Activated CD8-positive, alpha-beta memory T cell treated with anti-CD3 and anti-CD28 coated beads, Interleukin-2, amount 50 U/mL, for 1 hour (primary cell): ENCODE measurements around the gene SMAD1.
"Not testable (repeated sequence)": the region's sequence is repeated elsewhere in the genome, so short reads cannot be mapped to it uniquely, and the experiment has no call there.

ENCODE experiments used
- DNase-seq: peaks from one replicate; pipeline ENCODE4 v3.0.0-alpha.2; 2020; ENCODE audit errors: extremely low read depth

The SMAD1 gene

DNA sequence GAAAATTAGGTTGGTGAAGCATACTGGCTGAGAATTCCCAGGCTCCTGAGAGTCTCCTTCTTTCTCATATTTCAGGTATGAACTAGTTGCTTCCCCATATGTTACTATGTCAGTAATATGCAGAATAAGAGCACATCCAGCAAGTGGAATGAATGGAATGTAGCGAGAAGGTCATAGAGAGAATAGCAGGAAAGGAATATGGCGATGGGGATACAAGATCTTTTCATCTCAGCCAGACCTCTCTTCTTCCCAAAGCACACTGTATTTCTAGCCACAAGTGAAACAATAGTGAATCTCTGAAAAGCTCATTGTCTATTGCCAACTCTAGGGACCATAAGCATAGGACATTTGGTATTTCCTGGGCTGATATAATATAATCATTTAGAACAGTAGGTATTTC is 82.9 kb downstream of the SMAD1 start:
- DNase-seq, result no peak

DNA sequence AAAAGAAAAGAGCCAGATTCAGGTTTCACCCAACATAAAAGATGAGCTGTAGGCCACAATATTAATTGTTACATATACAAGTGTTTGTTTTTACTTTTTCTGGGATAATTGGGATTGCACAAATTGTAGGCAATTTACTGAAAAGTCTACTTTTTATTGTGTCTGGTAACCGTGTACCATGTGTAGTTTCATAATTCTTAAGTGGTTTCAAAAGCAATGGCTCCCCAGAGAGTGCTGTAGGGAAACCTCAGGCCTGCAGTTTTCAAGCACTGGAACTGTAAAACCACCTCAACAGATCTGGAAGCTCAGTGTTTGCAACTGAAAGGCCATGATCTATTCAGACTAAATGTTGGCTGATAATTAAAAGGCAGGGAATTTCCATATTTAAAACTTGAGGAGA is 83.7 kb downstream of the SMAD1 start:
- DNase-seq, result no peak

DNA sequence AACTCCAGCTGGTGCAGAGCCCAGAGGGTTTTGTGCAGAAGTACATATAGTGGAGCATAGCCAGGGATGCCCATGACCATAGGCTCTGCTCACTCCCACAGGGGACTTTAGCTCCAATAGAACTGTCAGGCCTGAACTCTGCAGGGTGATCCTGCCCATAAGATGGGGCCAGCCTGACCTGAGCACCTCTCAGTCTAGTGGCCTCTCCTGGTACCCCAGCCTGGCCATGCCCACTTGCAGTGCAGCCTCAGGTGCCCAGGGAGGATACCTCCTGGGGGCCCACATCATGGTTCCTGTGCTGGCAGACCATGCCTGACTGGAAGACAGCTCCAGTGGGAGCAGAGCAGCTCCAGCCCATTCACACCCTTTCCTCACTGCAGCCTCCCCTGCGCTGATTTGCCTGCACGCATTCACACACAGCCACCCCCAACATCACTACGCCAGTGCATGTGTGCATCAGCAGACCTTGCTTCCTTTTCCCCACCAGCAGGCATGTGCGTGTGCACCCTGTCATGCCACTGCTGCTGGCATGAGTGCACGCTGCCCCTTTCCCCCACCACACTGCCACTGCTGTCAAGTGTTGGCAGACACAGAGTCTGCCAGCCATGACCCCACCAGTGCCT is 84.5 kb downstream of the SMAD1 start:
- no peak for DNase-seq

- no peak for DNase-seq
Observed at GRCh38 chr4:145566768-145567167, 85.1 kb downstream of the SMAD1 start.

GRCh38 chr4:145567516-145567915 is 85.9 kb downstream of the SMAD1 start:
- no peak for DNase-seq

DNA sequence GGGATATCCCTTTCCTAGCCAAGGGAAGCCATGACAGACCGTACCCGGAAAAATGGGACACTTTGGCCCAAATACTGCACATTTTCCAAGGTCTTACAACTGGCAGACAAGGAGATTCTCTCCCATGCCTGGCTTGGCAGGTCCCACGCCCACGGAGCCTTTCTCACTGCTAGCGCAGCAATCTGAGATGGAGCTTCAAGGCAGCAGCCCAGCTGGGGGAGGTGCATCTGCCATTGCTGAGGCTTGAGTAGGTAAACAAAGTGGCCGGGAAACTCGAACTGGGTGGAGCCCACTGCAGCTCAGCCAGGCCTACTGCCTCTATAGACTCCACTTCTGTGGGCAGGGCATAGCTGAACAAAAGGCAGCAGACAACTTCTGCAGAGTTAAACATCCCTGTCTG is 92.9 kb downstream of the SMAD1 start:
- DNase-seq, result not testable (repeated sequence)

- no peak for DNase-seq
Observed at GRCh38 chr4:145580906-145581305, 99.3 kb downstream of the SMAD1 start.

DNA sequence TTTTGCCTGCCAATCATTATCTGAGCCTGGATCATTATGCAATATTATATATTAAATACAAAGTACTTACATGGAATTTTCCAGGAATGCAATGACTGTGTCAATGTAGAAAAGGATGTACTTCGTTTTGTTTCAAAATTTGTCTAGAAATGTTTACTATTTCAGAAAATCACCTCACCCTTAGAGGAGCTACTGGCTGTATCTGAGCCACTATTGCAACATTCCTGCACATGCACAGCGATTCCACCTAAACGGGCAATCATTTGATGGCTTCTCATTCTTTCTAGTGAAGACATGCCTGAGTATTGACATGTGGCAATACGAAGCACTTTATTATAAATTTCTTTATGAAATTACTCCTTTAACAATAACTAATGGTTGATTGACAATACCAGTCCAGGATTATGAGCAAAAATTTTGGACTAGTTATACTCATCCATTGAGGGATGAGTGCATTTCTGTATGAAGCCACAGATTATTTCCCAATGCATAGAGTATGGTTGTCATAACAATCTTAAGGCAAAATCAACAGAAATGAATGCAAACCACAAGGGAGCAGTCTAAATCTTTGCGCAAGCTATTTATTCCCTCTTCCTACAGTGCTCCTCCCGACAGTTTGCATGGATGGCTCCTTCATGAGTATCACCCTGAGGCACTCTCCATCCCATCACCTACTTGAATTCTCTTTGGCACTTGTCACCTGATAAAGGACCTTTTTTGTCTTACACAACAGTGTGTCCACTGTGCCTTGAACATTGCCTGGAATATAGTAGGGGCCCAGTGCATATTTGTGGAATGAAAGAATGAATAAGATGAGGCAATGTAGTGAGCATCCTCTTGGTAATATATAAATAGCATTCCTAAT is 101.8 kb downstream of the SMAD1 start:
- DNase-seq, result no peak

GRCh38 chr4:145587088-145587754 is 105.6 kb downstream of the SMAD1 start:
- DNase-seq, result no peak

- not testable (repeated sequence) for DNase-seq
Observed at GRCh38 chr4:145589381-145589780, 107.7 kb downstream of the SMAD1 start.

DNA sequence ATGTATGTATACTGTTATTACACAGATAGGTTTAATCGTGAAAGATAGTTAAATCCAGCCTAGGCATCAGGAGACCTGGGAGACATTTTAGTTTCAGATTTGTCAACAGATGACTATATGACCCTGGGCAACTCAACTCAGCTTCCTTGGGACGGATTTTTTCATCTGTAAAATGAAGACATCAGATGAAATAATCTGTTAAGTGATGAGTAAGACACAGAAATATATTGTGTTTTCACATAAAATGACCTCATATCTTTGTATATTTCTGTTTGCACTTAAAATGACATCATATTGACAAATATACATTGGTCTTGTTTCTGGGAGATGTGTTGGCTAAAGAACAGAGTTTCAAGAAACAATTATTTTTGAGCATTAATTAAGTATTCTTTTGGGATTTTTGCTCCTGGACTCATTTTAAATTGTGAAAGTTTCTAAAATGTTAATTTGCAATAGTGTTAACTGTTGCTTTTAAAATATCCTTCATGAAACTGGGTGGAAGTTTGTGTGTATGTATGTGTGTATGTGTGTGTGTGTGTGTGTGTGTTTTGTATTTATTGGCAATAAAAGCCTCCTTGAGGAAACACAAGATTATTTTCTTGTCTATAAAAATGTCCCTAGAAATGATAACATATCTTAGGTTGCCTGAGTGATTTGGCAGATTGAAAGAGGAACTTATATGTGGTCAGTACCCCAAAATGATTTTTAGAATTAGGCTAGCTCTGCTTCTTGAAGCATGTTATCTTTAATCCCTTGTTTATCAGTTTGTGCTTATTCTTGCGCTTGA is 108.5 kb downstream of the SMAD1 start:
- DNase-seq, result no peak

- DNase-seq, result no peak
Observed at GRCh38 chr4:145602129-145602760, 120.6 kb downstream of the SMAD1 start.

DNA sequence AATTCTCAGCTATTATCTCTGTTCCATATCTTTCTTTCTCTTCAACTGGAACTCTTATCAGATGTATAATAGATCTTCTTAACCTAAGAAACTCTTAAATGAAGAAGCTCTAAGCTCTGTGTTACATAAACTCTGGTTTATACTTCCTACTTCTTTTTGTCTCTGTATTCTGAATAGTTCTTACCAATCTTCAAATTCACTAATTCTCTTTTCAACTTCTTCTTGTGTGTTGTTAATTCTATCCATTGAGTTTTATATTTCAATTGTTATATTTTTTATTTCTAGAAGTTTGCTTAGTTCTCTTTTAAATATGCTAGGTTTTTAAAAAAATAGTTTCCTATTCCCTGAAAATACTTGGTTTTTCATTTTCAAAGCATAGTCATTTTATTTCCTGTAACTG is 124.3 kb downstream of the SMAD1 start:
- no peak for DNase-seq
